ENCODE measurements around the gene ADAM19.

DNA sequence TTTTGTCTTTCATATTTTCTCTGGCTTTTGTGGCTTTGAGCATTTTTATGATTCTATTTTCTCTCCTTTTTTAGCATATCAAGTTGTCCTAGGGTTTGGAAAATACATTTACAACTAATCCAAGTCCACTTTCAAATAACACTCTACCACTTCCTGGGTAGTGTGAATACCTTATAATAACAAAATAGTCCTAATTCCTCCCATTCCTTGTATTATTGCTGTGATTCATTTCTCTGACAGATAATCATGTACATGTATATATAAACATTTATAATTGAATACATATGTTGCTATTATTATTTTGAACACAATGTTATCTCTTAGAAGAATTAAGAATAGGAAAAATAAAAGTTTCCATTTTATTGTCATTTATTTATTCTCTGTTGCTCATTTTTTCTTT lies 14.9 kb upstream of the ADAM19 start:
- TF ChIP-seq, protein P1, sequence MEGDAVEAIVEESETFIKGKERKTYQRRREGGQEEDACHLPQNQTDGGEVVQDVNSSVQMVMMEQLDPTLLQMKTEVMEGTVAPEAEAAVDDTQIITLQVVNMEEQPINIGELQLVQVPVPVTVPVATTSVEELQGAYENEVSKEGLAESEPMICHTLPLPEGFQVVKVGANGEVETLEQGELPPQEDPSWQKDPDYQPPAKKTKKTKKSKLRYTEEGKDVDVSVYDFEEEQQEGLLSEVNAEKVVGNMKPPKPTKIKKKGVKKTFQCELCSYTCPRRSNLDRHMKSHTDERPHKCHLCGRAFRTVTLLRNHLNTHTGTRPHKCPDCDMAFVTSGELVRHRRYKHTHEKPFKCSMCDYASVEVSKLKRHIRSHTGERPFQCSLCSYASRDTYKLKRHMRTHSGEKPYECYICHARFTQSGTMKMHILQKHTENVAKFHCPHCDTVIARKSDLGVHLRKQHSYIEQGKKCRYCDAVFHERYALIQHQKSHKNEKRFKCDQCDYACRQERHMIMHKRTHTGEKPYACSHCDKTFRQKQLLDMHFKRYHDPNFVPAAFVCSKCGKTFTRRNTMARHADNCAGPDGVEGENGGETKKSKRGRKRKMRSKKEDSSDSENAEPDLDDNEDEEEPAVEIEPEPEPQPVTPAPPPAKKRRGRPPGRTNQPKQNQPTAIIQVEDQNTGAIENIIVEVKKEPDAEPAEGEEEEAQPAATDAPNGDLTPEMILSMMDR (IDR thresholded peaks at IDR 0.05), result no peak
- TF ChIP-seq POLR2A (IDR thresholded peaks at IDR 0.05), result no peak
